ENCODE data around the gene RPS6KC1. TPM values are rescaled to one million over a fixed set of nuclear protein-coding genes. Genes with fewer than 3 reads are reported as not detected.
"Not testable (repeated sequence)": the region's sequence is repeated elsewhere in the genome, so short reads cannot be mapped to it uniquely, and the experiment has no call there.

The RPS6KC1 gene
- total RNA-seq, 2 experiments from 2014 or later, result 9.8 to 12.8 TPM

GRCh38 chr1:213297021-213297420, 246.0 kb downstream of the RPS6KC1 start:
- POLR2A ChIA-PET, result no interaction called here
- H3K27ac Mint-ChIP-seq, result no peak overlapping the region
- H3K27me3 Mint-ChIP-seq, result no peaks in the 10 kb centered on the region
- DNase-seq, result no peak
- H3K4me1 Mint-ChIP-seq, result no peaks in the 10 kb centered on the region
- H3K36me3 Mint-ChIP-seq (ENCODE audit: low read depth), result no peaks in the 10 kb centered on the region
- H3K9me3 Mint-ChIP-seq, result peaks cover 9% of the 10 kb centered on the region
- CTCF ChIA-PET, result interaction anchor here (0.9 kb wide), 1 partner anchor 18 kb away, joined by 3 read pairs; no protein-coding TSS in a partner anchor
- H3K4me3 Mint-ChIP-seq, result no peak overlapping the region

- ChIA-PET POLR2A (no interaction called here), CTCF (no interaction called here)
- no peak overlapping the region for H3K4me3 Mint-ChIP-seq
- no peaks in the 10 kb centered on the region for H3K27me3 Mint-ChIP-seq
- no peak overlapping the region for H3K27ac Mint-ChIP-seq
- no peaks in the 10 kb centered on the region for H3K4me1 Mint-ChIP-seq
- no peaks in the 10 kb centered on the region for H3K36me3 Mint-ChIP-seq (ENCODE audit: low read depth)
- DNase-seq, result no peak
- peaks cover 9% of the 10 kb centered on the region for H3K9me3 Mint-ChIP-seq
Measured at GRCh38 chr1:213300433-213300832, 249.4 kb downstream of the RPS6KC1 start.

GRCh38 chr1:213301524-213301923, 250.5 kb downstream of the RPS6KC1 start:
- POLR2A ChIA-PET; H3K9me3 Mint-ChIP-seq; H3K36me3 Mint-ChIP-seq (ENCODE audit: low read depth); H3K27ac Mint-ChIP-seq; H3K27me3 Mint-ChIP-seq; CTCF ChIA-PET; H3K4me1 Mint-ChIP-seq; DNase-seq; H3K4me3 Mint-ChIP-seq: not testable (repeated sequence)

GRCh38 chr1:213303286-213303685, 252.2 kb downstream of the RPS6KC1 start:
- Mint-ChIP-seq H3K36me3 (ENCODE audit: low read depth) (no peaks in the 10 kb centered on the region), H3K4me1 (no peaks in the 10 kb centered on the region), H3K27ac (no peak overlapping the region), H3K9me3 (peaks cover 2% of the 10 kb centered on the region), H3K27me3 (no peaks in the 10 kb centered on the region), H3K4me3 (no peak overlapping the region)
- DNase-seq, result no peak
- ChIA-PET CTCF (no interaction called here), POLR2A (no interaction called here)

GRCh38 chr1:213315571-213315970, 264.5 kb downstream of the RPS6KC1 start:
- POLR2A ChIA-PET, result no interaction called here
- H3K36me3 Mint-ChIP-seq (ENCODE audit: low read depth), result no peaks in the 10 kb centered on the region

GRCh38 chr1:213318458-213318857, 267.4 kb downstream of the RPS6KC1 start:
- H3K36me3 Mint-ChIP-seq (ENCODE audit: low read depth); POLR2A ChIA-PET; H3K27me3 Mint-ChIP-seq; H3K4me3 Mint-ChIP-seq; H3K9me3 Mint-ChIP-seq; H3K27ac Mint-ChIP-seq; CTCF ChIA-PET; H3K4me1 Mint-ChIP-seq; DNase-seq: not testable (repeated sequence)

More at GRCh38 chr1:213315571-213315970, 264.5 kb downstream of the RPS6KC1 start:
- H3K9me3 Mint-ChIP-seq, result peaks cover 4% of the 10 kb centered on the region
- no peaks in the 10 kb centered on the region for H3K4me1 Mint-ChIP-seq
- no peak overlapping the region for H3K4me3 Mint-ChIP-seq
- no peak overlapping the region for H3K27ac Mint-ChIP-seq
- CTCF ChIA-PET, result no interaction called here
- H3K27me3 Mint-ChIP-seq, result no peaks in the 10 kb centered on the region
- DNase-seq, result no peak

GRCh38 chr1:213320191-213320870, 269.3 kb downstream of the RPS6KC1 start:
- H3K4me3 Mint-ChIP-seq, result no peak overlapping the region
- H3K36me3 Mint-ChIP-seq (ENCODE audit: low read depth), result no peaks in the 10 kb centered on the region
- ChIA-PET POLR2A (no interaction called here), CTCF (no interaction called here)
- no peaks in the 10 kb centered on the region for H3K4me1 Mint-ChIP-seq
- H3K27ac Mint-ChIP-seq, result no peak overlapping the region
- H3K9me3 Mint-ChIP-seq, result peaks cover 4% of the 10 kb centered on the region
- no peaks in the 10 kb centered on the region for H3K27me3 Mint-ChIP-seq
- no peak for DNase-seq

Other genes starting within 250 kb of the RPS6KC1 start
- gene SPATA45, start 203.6 kb upstream of the RPS6KC1 start, total RNA-seq, result under 1 TPM in 1 of 2 experiments, not detected in 1; 0.45 TPM
- 10 to 100 TPM; 11.4 to 16.7 TPM for gene FLVCR1, start 193.0 kb upstream of the RPS6KC1 start, total RNA-seq
- gene VASH2, start 100.7 kb upstream of the RPS6KC1 start, total RNA-seq, result under 1 TPM in 1 of 2 experiments, not detected in 1; 0.12 TPM
- gene ANGEL2, start 35.4 kb upstream of the RPS6KC1 start, total RNA-seq, result 10 to 100 TPM; 51.8 to 57.7 TPM

Measured in activated CD4-positive, alpha-beta T cell treated with anti-CD3 and anti-CD28 coated beads, Interleukin-2, amount 10 ng/mL, durations not matched to agents 7 days and 5 days (primary cell).